Astrocyte of the hippocampus (primary cell): ENCODE measurements around the gene IPMK.

Experiments
- DNase-seq: peaks from one replicate; pipeline ENCODE4 v3.0.0; 2011; ENCODE audit warnings: low read depth, low spot score

IPMK gene

GRCh38 chr10:58267713-58268453 is at the start of gene IPMK:
Gene IPMK (minus strand): TSS chr10:58267894. CDS start chr10:58267611, 283 bp downstream.
- peak; percentile 97 for DNase-seq

- no peak for DNase-seq
These were observed 49.2 kb upstream of the IPMK start for GRCh38 chr10:58316874-58317273.

- DNase-seq, result no peak
These were observed 43.3 kb upstream of the IPMK start for GRCh38 chr10:58311026-58311425.

- DNase-seq, result no peak
These were observed 40.0 kb upstream of the IPMK start for GRCh38 chr10:58307676-58308075.

GRCh38 chr10:58305821-58306220 is 38.1 kb upstream of the IPMK start:
- DNase-seq, result no peak

GRCh38 chr10:58304099-58304633 is 36.5 kb upstream of the IPMK start:
- DNase-seq, result no peak

GRCh38 chr10:58302254-58302653 is 34.6 kb upstream of the IPMK start:
- DNase-seq, result no peak

GRCh38 chr10:58300676-58301075 is 33.0 kb upstream of the IPMK start:
- no peak for DNase-seq

GRCh38 chr10:58299580-58299979 is 31.9 kb upstream of the IPMK start:
- peak; percentile 73 for DNase-seq

- no peak for DNase-seq
These were observed 26.3 kb upstream of the IPMK start for GRCh38 chr10:58293989-58294388.

GRCh38 chr10:58291538-58292174 is 24.0 kb upstream of the IPMK start:
- DNase-seq, result peak; percentile 57

- DNase-seq, result no peak
These were observed 14.9 kb upstream of the IPMK start for GRCh38 chr10:58282615-58283014.

- DNase-seq, result peak; percentile 37
These were observed 13.5 kb upstream of the IPMK start for GRCh38 chr10:58281092-58281752.

- no peak for DNase-seq
These were observed 12.8 kb upstream of the IPMK start for GRCh38 chr10:58280477-58280876.

GRCh38 chr10:58278962-58279307 is 11.2 kb upstream of the IPMK start:
- DNase-seq, result no peak

- DNase-seq, result no peak
These were observed 10.7 kb upstream of the IPMK start for GRCh38 chr10:58278274-58278961.

- DNase-seq, result peak; percentile 40
These were observed 8.2 kb upstream of the IPMK start for GRCh38 chr10:58275908-58276307.

- no peak for DNase-seq
These were observed 7.6 kb upstream of the IPMK start for GRCh38 chr10:58275261-58275660.

GRCh38 chr10:58269782-58270290 is 2.1 kb upstream of the IPMK start:
- no peak for DNase-seq

- peak; percentile 100 for DNase-seq
These were observed 1.5 kb upstream of the IPMK start, which contains the start of gene CISD1 for GRCh38 chr10:58268946-58269781. Gene CISD1 (plus strand): TSS chr10:58269162. CDS start chr10:58269274, 112 bp downstream.

- DNase-seq, result no peak
These were observed 806 bp upstream of the IPMK start for GRCh38 chr10:58268454-58268945.
